ENCODE measurements around the gene HTATIP2.
A peak's percentile ranks its signal among the peaks of the same experiment; 100 is the strongest.

HTATIP2 gene

GRCh38 chr11:20342347-20343141 is 21.0 kb upstream of the HTATIP2 start:
- no peak for DNase-seq (ENCODE audit: low read depth)
- TF ChIP-seq, protein P1, sequence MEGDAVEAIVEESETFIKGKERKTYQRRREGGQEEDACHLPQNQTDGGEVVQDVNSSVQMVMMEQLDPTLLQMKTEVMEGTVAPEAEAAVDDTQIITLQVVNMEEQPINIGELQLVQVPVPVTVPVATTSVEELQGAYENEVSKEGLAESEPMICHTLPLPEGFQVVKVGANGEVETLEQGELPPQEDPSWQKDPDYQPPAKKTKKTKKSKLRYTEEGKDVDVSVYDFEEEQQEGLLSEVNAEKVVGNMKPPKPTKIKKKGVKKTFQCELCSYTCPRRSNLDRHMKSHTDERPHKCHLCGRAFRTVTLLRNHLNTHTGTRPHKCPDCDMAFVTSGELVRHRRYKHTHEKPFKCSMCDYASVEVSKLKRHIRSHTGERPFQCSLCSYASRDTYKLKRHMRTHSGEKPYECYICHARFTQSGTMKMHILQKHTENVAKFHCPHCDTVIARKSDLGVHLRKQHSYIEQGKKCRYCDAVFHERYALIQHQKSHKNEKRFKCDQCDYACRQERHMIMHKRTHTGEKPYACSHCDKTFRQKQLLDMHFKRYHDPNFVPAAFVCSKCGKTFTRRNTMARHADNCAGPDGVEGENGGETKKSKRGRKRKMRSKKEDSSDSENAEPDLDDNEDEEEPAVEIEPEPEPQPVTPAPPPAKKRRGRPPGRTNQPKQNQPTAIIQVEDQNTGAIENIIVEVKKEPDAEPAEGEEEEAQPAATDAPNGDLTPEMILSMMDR (conservative IDR thresholded peaks at IDR 0.05; ENCODE audit: low read depth, low read length) = no peak
- H3K4me3 ChIP-seq (ENCODE audit: low read depth, low read length) = no peak overlapping the region

DNA sequence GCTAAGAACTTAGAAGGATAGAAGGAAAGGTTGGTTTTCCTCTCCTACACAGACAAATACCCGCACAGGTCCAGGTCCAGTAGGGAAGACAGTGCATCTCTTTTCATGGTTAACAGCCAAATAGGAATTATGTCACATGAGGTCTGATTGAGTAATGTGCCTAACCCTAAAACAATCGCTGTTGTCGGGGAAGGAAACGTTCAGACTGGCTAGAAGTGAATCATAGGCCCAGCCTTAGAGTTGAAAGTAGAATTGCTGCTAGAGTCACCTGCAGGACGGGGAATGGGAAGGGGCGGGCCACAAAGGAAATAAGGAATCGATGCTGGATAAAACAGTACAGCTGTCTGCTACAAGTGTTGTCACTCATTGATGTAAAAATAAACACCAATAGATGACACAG is 12.4 kb upstream of the HTATIP2 start:
- DNase-seq (ENCODE audit: low read depth) = no peak
- H3K4me3 ChIP-seq (ENCODE audit: low read depth, low read length) = no peak overlapping the region

DNA sequence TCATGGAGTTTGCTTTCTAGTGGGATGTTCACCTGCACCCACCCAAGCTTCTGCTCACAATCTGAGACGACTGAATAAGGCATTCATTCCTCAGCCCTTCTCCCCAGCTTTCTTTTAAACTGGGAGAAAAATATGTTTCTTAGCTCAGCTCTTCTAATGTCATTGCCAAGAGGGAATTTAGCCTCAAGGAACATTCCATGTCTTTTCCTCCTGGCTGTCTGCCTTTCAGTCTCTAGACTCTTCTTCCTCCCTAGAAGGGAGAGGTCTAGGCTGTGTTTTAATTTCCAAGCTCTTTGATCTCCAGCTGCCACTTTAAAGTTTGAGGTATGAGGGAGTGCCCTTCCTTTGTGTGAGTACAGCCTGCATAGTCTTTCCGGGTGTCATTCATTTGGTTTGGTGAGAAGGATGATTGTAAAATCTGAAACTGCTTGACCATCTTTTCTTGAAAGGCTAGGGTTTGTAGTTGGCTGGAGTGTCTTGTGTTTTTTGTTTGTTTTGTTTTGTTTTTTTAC is 11.7 kb upstream of the HTATIP2 start:
- TF ChIP-seq, protein P1 (conservative IDR thresholded peaks at IDR 0.05; ENCODE audit: low read depth, low read length) = no peak
- DNase-seq (ENCODE audit: low read depth) = no peak
- H3K4me3 ChIP-seq (ENCODE audit: low read depth, low read length) = no peak overlapping the region

More for the DNA sequence above, 12.4 kb upstream of the HTATIP2 start:
- TF ChIP-seq, protein P1 (conservative IDR thresholded peaks at IDR 0.05; ENCODE audit: low read depth, low read length) = no peak

DNA sequence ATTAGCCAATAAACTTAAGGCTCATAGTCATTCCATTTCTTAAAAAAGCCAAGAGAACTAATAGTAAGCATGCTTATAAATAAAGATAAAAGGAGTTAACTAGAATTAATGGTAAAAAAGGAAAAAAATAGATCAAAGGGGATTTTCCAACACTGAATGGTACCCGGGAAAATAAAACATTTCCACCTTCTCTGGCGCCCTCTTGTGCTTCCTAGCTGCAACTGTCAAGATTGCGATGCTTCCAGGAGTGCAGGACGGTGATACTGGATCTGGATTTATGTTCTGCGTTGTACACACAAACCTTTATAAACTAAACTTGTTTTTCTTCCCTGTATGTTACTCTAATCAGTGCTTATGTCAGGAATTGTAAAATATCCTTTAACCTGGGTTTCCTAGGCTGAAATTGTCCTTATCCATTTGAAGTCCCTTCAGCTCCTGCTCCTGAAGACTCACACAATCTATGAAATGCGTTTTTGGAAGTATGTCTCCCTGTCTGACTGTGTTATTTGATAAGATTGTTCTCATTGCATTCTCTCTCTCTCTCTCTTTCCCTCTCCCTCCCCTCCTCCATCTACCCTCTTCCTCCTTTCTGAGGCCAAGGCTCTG is 9.6 kb upstream of the HTATIP2 start:
- TF ChIP-seq, protein P1 (conservative IDR thresholded peaks at IDR 0.05; ENCODE audit: low read depth, low read length) = peak; percentile 95
- DNase-seq (ENCODE audit: low read depth) = peak; percentile 71
- H3K4me3 ChIP-seq (ENCODE audit: low read depth, low read length) = no peak overlapping the region

- TF ChIP-seq, protein P1 (conservative IDR thresholded peaks at IDR 0.05; ENCODE audit: low read depth, low read length) = peak; percentile 72
- peak; percentile 77 for DNase-seq (ENCODE audit: low read depth)
- no peak overlapping the region for H3K4me3 ChIP-seq (ENCODE audit: low read depth, low read length)
These were observed 8.0 kb upstream of the HTATIP2 start for GRCh38 chr11:20355221-20356219.

DNA sequence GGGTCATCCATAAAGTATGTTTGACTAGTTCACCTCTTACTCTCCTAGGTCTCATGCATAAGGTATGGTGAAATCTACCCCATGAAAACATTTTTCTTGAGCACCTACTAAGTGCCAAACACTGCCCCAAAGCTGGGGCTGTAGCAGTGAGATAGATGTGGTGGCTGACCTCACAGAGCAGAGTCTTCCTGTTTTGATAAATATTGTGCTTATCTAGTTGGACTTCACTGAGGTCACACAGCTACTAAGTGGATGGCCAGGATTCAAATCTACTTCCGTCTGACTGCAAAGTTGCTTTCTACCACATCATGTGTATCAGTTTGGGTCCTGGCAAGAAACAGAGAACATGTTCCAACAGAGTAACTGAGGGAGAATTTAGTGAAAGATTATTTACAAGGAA is 6.4 kb upstream of the HTATIP2 start:
- no peak for DNase-seq (ENCODE audit: low read depth)
- TF ChIP-seq, protein P1 (conservative IDR thresholded peaks at IDR 0.05; ENCODE audit: low read depth, low read length) = no peak
- H3K4me3 ChIP-seq (ENCODE audit: low read depth, low read length) = no peak overlapping the region

Measured in choroid plexus epithelial cell (primary cell).